ENCODE measurements around the gene RBBP8NL.

GRCh38 chr20:62464990-62465389 lies 37.7 kb upstream of the RBBP8NL start:
- no peak for TF ChIP-seq POLR2A (IDR thresholded peaks at IDR 0.05)
- TF ChIP-seq, protein P1, sequence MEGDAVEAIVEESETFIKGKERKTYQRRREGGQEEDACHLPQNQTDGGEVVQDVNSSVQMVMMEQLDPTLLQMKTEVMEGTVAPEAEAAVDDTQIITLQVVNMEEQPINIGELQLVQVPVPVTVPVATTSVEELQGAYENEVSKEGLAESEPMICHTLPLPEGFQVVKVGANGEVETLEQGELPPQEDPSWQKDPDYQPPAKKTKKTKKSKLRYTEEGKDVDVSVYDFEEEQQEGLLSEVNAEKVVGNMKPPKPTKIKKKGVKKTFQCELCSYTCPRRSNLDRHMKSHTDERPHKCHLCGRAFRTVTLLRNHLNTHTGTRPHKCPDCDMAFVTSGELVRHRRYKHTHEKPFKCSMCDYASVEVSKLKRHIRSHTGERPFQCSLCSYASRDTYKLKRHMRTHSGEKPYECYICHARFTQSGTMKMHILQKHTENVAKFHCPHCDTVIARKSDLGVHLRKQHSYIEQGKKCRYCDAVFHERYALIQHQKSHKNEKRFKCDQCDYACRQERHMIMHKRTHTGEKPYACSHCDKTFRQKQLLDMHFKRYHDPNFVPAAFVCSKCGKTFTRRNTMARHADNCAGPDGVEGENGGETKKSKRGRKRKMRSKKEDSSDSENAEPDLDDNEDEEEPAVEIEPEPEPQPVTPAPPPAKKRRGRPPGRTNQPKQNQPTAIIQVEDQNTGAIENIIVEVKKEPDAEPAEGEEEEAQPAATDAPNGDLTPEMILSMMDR (IDR thresholded peaks at IDR 0.05): no peak
